C4-2B (cell line): ENCODE measurements around the gene NAV2.

Experiments
- CTCF ChIP-seq: fragments of 450-650 bp; conservative IDR thresholded peaks from 2 replicates; pipeline ENCODE4 v1.5.1; 2017; ENCODE audit warnings: mild to moderate bottlenecking
- ZFX ChIP-seq: fragments of 450-650 bp; IDR thresholded peaks from 2 replicates; pipeline ENCODE4 v1.6.1; 2017

- no peak for TF ChIP-seq CTCF
- TF ChIP-seq ZFX = no peak
Observed at GRCh38 chr11:19762266-19762665, 49.6 kb downstream of the NAV2 start.
